ENCODE measurements around the gene HS3ST1. TPM values are rescaled to one million over a fixed set of nuclear protein-coding genes. Genes with fewer than 3 reads are reported as not detected.

The HS3ST1 gene
- total RNA-seq, 1 experiment from 2014 or later, result 134 TPM

- BruUV-seq (replicated peaks), result no TSS peak
- CTCF ChIA-PET, result no interaction called here
These were observed 7.4 kb upstream of the HS3ST1 start for GRCh38 chr4:11436084-11436483.

More at GRCh38 chr4:11436084-11436483, 7.4 kb upstream of the HS3ST1 start:
- ChIA-PET RAD21 (ENCODE audit: low non-redundant PET in 1 of 2, low total read pairs in 2 of 2, uncharacterized antibody in 2 of 2, unreplicated experiment in 2 of 2) (no interaction called here), POLR2A (interaction anchor here (1.1 to 1.9 kb wide), 2 partner anchors 10 to 100 kb away, joined by 3 to 4 read pairs; no protein-coding TSS in a partner anchor)
- H3K4me2 ChIP-seq (ENCODE audit: low read length), result no peak overlapping the region
- no peaks in the 10 kb centered on the region for H4K20me1 ChIP-seq (ENCODE audit: insufficient read depth)
- no peak overlapping the region for H2AFZ ChIP-seq (ENCODE audit: low read depth, low read length, poor library complexity, severe bottlenecking)
- H3K9ac ChIP-seq (ENCODE audit: low read length), result no peak overlapping the region
- H3K27me3 ChIP-seq (ENCODE audit: insufficient read depth, low read length), result no peaks in the 10 kb centered on the region
- no peak overlapping the region for H3K4me3 ChIP-seq (replicated peaks in 1 of 2; ENCODE audit: low read depth in 1 of 2, low read length in 2 of 2)
- H3K79me2 ChIP-seq (ENCODE audit: insufficient read depth, low read length), result peaks cover 44% of the 10 kb centered on the region
- ATAC-seq, result no peak
- H3K36me3 ChIP-seq (ENCODE audit: control insufficient read depth in 1 of 2, insufficient read depth in 2 of 2, low read length in 2 of 2), result peaks cover 14 to 16% of the 10 kb centered on the region in 2 experiments
- intact Hi-C loops (cut with micrococcal nuclease), result no loop called here
- peaks cover 18 to 32% of the 10 kb centered on the region in 2 experiments for H3K4me1 ChIP-seq (ENCODE audit: control insufficient read depth in 1 of 2, insufficient read depth in 2 of 2, low read length in 2 of 2)
- no peaks in the 10 kb centered on the region for H3K9me2 ChIP-seq (ENCODE audit: insufficient read depth)
- no peak for DNase-seq (ENCODE audit: low read depth, low spot score)
- H3K9me3 ChIP-seq (ENCODE audit: control insufficient read depth in 1 of 2, insufficient read depth in 1 of 2, low read depth in 1 of 2, low read length in 2 of 2), result no peaks in the 10 kb centered on the region
- H3K27ac ChIP-seq (ENCODE audit: low read depth, low read length), result no peak overlapping the region
- TF ChIP-seq MAX (IDR thresholded peaks at IDR 0.05) (no peak), FOSL1 (IDR thresholded peaks at IDR 0.05; ENCODE audit: low read depth) (no peak), CEBPB (IDR thresholded peaks at IDR 0.05; ENCODE audit: low read depth) (no peak), TCF7L2 (IDR thresholded peaks at IDR 0.05; ENCODE audit: borderline replicate concordance, extremely low read depth, insufficient read depth, insufficient read length) (no peak), ELF1 (IDR thresholded peaks at IDR 0.05; ENCODE audit: borderline replicate concordance, low read depth) (no peak), SRF (IDR thresholded peaks at IDR 0.05; ENCODE audit: low read depth) (no peak), RAD21 (IDR thresholded peaks at IDR 0.05; ENCODE audit: low read depth) (no peak), EZH2 (IDR thresholded peaks at IDR 0.05) (no peak), SP1 (IDR thresholded peaks at IDR 0.05; ENCODE audit: low read depth) (no peak), POLR2A (IDR thresholded peaks at IDR 0.05; ENCODE audit: borderline replicate concordance, extremely low read depth, insufficient read depth, insufficient read length) (no peak)
- TF ChIP-seq, protein P1, sequence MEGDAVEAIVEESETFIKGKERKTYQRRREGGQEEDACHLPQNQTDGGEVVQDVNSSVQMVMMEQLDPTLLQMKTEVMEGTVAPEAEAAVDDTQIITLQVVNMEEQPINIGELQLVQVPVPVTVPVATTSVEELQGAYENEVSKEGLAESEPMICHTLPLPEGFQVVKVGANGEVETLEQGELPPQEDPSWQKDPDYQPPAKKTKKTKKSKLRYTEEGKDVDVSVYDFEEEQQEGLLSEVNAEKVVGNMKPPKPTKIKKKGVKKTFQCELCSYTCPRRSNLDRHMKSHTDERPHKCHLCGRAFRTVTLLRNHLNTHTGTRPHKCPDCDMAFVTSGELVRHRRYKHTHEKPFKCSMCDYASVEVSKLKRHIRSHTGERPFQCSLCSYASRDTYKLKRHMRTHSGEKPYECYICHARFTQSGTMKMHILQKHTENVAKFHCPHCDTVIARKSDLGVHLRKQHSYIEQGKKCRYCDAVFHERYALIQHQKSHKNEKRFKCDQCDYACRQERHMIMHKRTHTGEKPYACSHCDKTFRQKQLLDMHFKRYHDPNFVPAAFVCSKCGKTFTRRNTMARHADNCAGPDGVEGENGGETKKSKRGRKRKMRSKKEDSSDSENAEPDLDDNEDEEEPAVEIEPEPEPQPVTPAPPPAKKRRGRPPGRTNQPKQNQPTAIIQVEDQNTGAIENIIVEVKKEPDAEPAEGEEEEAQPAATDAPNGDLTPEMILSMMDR (IDR thresholded peaks at IDR 0.05 in 2 of 3, conservative IDR thresholded peaks at IDR 0.05 in 1 of 3; ENCODE audit: borderline replicate concordance in 1 of 3, insufficient read depth in 1 of 3, low read depth in 2 of 3, low read length in 2 of 3), result no peak

Data from HCT116 (cell line).